SKM-1 treated with dmso at 0.1 percent for 144 hours (cell line): ENCODE results near the gene ZNF579.
A peak's percentile ranks its signal among the peaks of the same experiment; 100 is the strongest.

ENCODE experiments used
- DNase-seq: peaks from one replicate; lab custom pipeline; 2025; ENCODE audit not compliant: unreplicated experiment; lab: John Stamatoyannopoulos, UW

ZNF579 gene

DNA sequence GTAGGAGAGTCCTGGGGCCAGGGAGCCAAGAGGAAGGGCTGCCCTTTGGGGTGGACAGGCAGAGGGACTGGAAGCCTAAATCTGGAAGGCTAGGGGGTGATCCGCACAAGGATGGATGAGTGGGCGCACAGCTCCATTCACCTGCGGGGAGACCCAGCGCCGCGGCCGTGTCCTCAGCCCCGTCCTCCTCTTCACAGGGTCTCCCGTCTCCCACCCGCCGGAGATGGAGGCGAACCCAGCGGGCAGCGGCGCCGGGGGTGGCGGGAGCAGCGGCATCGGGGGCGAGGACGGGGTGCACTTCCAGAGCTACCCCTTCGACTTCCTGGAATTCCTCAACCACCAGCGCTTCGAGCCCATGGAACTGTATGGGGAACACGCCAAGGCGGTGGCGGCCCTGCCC, 32.7 kb upstream of the ZNF579 start:
- DNase-seq = no peak

DNA sequence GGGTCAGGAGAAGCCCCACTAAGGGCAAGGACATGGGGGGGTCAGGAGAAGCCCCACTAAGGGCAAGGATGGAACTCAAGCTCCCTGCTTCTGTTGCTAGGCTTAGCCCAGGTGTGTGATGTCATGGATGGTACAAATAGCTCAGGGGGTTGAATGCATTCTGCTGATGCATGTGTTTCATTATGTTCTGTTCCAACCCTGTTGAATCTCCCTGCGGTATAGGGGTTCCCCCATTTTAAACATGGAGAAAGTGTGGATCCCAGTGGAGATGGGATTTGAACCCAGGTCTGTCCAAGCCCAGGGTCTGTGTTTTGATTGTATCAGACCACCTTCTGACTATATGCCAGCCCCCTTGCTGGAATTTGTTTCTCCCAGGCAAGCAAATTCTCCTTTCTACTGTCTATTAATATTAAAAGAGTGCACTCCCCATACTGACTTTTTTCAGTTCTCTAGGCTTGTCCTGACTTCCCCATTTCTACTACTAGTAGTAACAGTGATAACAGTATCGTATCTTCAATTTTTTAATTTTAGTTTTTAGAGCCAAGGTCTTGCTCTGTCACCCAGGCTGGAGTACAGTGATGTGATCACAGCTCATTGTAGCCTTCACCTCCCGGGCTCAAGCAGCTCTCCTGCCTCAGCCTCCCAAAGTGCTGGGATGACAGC, 31.5 kb upstream of the ZNF579 start:
- DNase-seq = no peak

DNA sequence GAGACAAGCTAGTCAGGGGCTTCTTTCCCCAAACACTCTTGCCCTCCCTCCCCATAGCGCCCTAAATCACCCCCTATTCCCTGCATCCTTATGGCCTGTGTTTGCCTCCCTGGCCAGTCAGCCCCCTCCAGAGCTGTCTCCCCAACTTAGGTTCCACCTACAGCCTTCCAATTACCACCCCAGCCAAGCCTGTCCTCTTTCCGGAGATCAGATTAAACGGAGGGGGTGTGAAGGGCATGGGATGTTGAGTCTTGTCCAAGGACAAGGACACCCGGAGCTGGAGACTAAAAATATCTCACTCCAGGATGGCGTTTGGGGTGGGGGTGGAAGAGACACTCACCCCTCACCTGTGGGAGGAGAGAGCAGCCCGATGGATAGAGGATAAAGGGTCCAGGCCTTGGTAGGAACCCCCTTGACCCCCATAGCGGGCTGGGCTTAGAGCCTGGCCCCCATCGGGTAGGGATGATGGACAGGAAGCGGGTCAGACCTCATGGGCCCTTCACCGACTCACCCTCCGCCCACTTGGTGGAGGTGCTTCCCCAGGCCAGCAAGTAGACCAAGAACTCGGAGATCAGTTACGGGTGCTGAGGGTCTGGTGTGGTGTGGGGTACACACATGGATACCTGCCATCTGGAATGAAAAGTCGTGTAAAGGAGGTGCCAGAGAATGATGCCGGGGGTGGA, 30.8 kb upstream of the ZNF579 start:
- DNase-seq = no peak

DNA sequence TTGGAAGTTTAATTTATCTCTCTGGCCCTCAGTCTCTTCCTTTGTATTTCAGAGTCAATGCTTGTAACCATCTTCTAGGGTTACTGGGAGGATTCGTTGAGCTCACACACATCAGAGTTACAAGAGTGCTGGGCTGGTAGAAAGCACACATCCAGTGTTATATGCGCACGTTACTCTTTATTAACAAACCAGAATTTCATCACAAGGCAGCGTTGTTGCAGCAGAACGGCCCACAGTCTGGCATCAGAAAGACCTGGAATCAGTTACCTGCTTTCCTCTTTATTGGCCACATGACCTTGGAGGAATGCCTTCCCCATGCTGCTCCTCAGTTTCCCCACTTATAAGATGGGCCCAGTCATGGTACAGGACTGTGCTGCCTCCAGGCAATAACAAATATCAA, 28.7 kb upstream of the ZNF579 start:
- DNase-seq = no peak

DNA sequence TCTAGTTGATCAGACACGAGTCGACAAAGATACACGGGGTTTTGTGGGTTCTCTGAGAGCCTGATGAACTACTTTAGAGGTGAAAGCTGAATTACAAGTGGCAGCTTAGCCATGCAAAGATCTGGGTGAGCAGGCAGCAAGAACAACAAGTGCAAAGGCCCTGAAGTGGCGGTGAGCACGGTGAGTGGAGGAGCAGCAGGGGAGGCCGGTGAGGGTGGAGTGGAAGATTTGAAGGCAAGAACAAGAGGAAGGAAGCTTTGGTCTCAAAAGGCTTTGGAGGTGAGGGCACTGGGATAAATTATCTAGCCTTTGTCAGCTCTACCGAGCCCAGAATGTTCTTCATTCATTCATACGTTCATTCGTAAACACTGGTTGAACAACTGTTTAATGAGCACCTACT, 26.2 kb upstream of the ZNF579 start:
- DNase-seq = no peak

DNA sequence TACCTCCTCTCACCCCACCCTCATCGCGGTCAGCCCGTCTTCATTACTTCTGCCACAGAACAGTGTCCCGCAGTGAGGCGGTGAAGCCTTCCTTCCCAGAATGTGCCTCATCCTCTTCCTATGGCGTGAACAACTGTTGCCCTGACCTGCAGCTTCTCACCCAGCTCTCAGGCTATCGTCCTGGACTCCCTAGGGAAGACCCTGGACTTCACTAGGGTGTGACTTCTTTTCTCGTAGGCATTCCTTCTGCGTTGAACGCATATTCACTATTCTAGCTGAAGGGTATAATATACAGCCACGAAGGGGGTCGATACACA, 25.8 kb upstream of the ZNF579 start:
- DNase-seq = no peak

DNA sequence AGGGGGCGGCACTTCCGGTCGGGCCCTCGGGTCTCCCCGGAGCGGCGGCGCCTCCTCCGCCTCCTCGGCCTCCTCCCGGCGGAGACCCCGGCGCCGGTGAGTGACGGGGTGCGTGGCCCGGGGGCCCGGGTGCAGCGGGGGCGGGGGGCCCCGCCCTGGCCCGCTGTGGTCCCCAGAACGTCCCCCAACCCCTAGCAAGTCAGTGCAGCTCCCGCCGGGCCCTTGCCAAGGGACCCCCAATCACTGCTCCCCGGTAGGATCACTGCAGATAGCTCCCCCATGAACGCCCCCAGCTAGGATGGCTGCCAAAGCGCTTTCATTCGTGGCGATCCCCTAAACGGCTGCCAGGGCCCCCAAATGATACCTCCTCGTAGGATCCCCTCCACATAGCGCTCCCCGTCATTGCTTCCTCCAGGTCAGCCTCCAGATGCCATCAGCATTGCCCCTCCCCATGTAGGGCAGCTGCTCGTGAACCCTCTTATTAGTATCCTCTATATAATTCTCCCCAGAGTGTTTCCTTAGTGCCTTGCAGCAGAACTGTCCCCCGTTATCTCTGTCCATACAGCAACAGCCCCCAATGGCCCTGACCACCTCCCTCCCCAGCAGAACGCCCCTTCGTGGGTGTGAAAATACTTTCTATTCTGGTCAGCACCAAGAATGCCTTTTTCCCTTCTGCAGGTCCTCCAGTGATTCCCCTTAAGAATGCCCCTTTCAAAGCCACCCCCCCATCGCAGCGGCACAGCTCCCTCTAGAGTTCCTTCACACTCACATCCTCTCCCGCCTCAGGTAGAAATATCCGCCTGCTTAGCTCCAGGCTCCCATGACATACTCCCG, 25.2 kb upstream of the ZNF579 start, which contains the start of gene ZNF865:
ZNF865 (plus strand) TSS at position 11 of the 834 bp plus-strand sequence. CDS start 7,972 bp downstream, outside the sequence.
- DNase-seq = peak; percentile 25

DNA sequence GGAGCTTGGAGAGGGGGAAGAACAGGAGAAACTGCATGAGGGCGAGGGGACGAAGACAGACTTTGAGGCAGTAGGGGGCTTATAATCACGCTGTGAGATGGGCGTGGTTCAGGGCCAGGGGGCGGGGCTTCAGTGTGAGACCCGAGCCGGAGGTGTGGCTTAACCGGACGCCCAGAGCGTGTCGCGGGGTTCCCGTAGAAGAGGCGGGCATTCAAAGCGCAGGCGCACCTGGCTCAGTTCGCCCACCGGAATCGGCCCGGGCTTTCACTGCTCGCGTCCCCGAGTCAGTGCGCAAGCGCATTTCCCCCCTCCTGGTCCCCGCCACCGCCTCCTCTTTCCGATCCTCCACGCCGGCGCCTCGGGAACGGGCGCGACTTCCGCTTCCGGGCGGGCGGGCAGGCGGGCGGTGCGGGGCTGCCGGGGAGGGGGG, 24.6 kb upstream of the ZNF579 start:
- DNase-seq = peak; percentile 76

DNA sequence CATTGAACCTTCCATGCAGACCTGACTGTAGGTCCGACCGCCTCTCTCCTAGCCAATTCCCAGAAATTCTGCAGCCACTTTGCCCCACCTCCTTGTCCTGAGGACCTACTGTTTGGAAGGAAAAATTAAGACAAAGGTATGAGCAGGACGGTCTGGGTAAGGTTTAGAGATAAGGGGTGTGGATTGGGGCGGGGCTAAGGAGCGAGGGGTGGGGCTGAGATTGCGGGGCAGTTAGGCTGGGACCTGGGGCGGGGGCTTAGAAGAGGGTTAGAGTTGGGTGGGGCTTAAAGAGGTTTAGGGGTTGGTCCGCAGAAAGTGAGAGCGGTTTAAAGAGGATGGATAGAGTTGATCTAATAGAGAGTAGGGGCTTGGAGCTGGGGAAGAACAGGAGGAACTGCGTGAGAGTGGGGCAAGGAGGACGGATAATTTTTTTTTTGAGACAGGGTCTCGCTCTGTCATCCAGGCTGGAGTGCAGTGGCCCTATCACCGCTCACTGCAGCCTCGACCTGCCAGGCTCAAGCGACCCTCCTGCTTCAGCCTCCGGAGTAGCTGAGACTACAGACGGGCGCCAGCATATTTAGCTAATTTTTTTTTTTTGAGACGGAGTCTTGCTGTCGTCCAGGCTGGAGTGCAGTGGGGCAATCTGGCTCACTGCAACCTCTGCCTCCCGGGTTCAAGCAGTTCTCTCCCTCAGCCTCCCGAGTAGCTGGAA, 23.1 kb upstream of the ZNF579 start:
- DNase-seq = no peak

DNA sequence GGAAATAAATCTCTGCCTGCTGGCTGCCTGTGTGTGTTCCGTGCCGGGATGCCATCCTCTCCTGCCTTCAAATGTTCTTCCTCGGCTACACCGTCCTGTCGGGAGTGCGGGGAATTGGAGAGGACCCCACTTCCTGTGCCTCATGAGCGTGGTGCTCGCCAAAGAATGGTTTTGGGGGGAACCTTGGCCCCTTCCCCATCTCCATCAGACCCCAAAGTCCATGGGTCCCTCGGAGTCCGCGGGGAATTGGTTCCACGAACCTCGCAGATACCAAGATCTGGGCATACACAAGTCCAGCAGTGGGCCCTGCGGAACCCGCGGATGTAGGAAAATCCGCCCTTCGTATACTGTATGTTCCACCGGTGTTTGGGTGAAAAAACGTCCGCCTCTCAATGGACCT, 22.5 kb upstream of the ZNF579 start:
- DNase-seq = no peak

DNA sequence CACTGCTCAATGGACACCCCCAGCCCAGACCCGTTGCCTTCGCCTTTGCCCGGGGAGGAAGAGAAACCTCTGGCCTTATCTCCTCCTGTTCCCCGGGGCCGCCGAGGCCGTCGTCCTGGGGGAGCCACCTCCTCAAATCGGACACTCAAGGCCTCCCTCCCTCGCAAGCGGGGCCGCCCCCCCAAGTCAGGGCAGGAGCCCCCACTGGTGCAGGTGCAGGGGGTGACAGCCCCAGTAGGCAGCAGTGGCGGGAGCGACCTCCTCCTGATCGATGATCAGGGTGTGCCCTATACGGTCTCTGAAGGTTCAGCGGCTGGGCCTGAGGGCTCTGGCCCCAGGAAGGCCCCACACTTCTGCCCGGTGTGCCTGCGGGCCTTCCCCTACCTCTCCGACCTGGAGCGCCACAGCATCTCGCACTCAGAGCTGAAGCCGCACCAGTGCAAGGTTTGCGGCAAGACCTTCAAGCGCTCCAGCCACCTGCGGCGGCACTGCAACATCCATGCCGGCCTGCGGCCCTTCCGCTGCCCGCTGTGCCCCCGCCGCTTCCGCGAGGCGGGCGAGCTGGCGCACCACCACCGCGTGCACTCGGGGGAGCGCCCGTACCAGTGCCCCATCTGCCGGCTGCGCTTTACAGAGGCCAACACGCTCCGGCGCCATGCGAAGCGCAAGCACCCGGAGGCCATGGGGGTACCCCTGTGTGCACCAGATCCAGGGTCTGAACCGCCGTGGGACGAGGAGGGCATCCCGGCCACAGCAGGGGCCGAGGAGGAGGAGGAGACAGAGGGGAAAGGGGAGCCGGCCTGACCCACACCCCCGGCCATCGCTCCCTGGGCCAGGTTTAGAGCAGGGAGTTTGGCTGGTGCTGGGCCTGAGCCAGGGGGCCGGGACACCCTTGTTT, 21.7 kb upstream of the ZNF579 start:
- DNase-seq = no peak

DNA sequence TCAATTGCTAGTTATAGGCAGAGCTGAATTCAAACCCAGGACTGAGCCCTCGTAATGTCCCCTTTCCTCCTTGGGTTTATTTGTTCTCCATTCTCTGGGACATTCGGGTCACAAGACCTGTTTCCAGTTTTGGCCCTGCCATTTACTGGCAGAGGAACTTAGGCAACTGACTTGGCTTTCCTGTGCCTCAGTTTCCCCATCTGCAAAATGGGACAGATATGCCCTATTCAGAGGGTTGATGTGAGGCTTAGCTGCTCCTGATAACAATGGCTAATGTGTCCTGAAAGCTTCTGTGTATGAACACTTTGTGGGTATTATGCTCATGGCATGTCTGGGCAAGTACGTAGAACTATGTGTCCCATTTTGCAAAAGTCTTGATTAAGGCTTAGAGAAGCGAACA, 20.4 kb upstream of the ZNF579 start:
- DNase-seq = no peak

DNA sequence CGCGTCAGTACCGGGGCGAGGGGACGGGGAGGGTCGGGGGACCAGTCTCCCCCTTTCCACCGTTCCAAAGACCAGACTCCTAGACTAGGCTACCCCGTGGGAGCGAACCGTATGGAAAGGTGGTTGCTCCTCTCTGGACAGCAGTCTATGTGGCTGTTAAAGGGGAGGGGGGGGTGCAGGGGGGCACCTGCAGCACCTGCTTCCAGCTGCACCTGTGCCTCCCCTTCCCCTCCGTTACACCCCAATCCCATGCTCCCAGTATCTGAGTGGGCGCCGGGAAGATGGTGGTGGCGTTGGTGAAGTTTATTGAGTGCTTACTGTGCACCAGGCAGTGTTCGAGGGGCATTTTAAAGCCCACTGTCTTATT, 20.0 kb upstream of the ZNF579 start:
- DNase-seq = no peak

DNA sequence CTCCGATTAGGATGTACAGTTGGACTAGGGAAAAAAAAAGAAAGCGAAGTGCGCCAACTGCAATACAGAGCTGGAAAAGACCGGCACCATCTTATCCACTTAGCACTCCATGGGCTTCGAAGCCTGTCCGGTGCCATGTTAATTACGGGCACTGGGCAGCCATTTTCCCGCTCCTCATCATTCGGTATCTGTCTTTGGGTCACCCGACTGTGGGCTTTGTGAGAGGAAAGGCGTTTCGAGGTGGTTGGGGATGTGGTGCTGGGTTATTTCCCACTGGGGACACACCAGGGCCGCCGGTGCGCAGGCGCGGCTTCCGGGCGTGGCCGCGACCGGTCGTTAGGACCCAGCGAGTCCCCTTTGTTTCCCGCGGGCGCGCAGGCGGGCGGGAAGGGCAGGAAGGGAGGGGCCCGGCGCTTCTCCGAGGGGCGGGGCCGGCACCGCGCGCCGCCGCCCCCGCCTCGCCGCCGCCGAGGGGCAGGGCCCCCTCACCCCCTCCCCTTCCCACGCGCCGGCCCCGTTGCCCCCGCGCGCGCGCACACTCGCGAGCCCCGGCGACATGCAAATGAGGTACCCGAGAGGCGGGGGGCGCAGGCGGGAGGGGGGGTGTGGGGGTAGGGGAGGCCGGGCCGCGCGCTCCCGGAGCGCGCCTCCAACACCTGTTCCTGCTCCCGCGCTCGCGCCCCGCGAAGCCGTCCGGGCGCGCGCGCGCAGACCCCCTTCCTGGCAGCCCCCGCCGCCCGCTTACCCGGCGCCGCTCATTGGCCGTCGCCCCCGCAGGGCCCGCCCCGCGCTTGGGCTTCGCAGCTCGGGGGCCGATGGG, 19.4 kb upstream of the ZNF579 start, which contains the start of gene ZNF524:
ZNF524 (plus strand) TSS at position 447 of the 820 bp plus-strand sequence. CDS start 1,825 bp downstream, outside the sequence.
- peak; percentile 49 for DNase-seq

DNA sequence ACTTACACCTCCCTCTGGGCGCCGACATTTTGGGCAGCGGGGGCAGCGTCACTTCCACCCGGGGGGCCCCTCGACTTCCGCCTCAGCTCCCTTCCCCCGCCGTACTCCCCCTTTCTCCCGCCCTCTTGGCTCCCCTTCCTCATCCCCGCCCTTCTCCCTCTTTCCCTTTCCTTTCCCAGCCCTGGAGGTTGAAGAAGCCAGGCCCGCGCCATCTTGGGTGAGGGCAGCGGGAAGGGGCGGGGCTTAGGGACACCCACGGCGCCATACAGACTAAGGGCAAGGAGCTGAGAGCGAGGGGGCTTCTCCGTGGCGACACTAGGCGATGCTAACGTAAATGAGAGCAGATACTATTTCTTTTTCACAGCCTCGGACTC, 18.8 kb upstream of the ZNF579 start, which contains the start of gene FIZ1:
FIZ1 (minus strand) TSS at position 50 of the 374 bp plus-strand sequence. CDS start 1,652 bp downstream, outside the sequence.
- DNase-seq = peak; percentile 89

DNA sequence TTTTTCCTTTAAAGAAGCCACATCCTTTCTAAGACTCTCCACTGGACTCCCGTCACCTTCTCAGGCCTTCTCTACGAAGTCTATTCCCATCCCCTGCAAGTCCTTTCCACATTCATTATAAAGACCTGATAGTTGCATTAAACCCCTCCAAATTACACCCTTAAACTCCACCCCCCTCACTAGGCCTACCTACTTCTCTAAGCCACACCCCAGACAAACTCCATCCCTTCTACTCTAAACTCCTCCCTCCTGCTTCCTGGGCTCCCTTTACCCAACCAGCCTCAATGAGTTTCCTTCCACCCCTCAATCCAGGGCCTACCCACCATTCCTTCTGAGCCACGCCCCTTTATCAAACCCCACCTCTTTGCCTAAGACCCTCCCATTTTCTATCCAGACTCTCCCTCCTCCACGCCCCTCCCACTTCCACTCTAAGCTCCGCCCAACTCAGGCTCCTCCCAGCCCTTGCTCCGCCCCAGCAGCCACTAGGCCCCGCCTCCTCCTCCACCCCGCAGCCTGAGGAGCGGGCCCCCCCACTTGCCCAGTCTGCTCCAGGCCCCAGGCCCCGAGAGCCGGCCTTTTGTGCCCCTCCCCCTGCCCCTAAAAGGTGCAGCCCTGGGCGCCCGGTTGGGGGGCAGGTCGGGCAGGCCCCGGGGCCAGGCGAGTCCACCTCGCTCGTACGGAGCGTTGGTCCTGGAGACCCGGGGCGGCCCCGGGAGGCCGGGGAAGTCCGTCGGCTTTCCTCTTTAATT, 18.2 kb upstream of the ZNF579 start:
- peak; percentile 75 for DNase-seq

DNA sequence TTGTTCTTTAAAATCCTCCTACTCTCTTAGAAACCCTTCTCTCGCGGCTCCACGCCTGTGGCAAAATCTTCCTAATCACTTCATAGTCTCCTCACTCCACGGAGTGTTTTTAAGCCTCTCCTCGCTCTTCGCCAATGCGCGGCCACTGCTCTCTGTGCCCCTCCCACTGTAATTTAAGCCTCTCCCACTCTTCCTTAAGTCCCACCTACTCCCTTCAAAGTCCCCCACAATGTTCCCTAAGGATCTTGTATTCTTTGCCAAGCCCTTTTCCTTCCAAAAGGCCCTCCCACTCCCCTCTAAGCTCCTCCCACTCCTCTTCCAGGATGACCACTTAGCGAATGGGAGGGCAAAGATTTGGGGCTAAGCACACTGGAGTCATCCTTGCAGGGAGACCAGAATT, 17.4 kb upstream of the ZNF579 start:
- DNase-seq = no peak

DNA sequence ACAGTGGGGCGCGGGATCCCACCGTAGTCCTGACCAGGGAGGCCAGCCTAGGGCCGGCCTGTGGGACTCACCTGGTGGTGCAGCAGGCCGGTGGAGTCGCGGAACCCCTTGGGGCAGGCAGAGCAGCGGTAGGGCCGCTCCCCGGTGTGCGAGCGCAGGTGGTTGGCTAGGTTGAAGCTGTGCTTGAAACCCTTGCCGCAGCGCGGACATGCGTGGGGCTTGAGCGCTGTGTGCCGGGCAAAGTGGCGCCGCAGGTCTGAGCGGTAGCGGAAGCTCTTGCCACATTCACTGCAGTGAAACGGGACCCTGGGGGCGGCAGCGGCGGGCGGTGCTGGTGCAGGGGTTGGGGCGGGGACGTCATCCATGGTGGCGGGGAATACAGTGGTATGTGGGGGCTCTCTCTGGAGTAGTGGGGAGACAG, 16.9 kb upstream of the ZNF579 start:
- no peak for DNase-seq

DNA sequence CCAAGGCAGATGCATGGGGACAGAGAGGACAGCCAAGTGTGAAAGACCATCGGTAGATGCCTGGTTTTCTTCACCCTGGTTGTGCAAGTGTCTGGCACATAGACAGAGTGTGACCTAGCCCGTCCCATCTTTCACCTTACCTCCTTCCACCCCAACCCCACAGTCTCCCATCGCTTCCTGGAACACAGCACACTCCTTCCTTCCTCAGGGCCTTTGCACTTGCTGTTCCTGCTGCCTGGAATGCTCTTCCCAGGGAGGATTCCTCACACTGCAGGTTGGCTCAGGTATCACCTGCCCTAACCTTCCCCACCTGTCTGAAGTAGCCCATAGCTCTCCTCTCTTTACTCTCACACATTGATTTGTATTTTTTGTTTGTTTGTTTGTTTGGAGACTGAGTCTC, 15.7 kb upstream of the ZNF579 start:
- DNase-seq = no peak
